K562 (cell line): ENCODE results near the gene CRKL. TPM values are rescaled to one million over a fixed set of nuclear protein-coding genes. Genes with fewer than 3 reads are reported as not detected.

ENCODE experiments used
- ATAC-seq: fragments of 200-7000 bp; cut with Tn5 transposase; 3 replicates; pipeline ENCODE4 v1.9.1; 2020; ENCODE audit warnings: moderate library complexity
- BruUV-seq: library from RNA; stranded (reverse); fragments of 400-500 nt; replicated peaks from 2 replicates; lab custom pipeline; 2021; lab: Mats Ljungman, UMichigan
- CTCF ChIA-PET: fragments of 300-600 bp; formaldehyde crosslinking; extraction: SDS; loops from one replicate; lab custom pipeline; 2021; ENCODE audit warnings: low intra/inter-chr PET ratio; lab: Yijun Ruan, JAX
- POLR2A ChIA-PET: fragments of 300-600, 350-650 bp; sonication (Branson Sonifier 250); formaldehyde crosslinking; extraction: SDS; loops from one replicate; lab custom pipeline; 2021; ENCODE audit warnings: antibody characterized with exemption, inconsistent platforms; lab: Yijun Ruan, JAX
- DNase-seq, 4 experiments: peaks; one replicate each; pipeline versions ENCODE4 v3.0.0 to v3.0.0-alpha.2; 2011 to 2018; ENCODE audit warnings: low spot score in 3 of 4, mixed read lengths in 3 of 4; ENCODE audit errors: extremely low read depth in 1 of 4
- FAIRE-seq: peaks from 2 replicates; lab custom pipeline; 2011; peaks lifted over from hg19 to GRCh38; lab: Jason Lieb, UNC
- H2AFZ ChIP-seq: 2 replicates; pipeline ENCODE4 v1.6.0; 2011; ENCODE audit warnings: low read depth, low read length, control low read depth, inconsistent platforms
- H3K27ac ChIP-seq: fragments of 200-600 bp; 3 replicates; pipeline ENCODE4 v1.8.0; 2011; ENCODE audit warnings: low read depth, mild to moderate bottlenecking, control low read depth, inconsistent platforms, low read length, moderate library complexity, mixed read lengths; ENCODE audit errors: extremely low read depth
- H3K27me3 ChIP-seq, 2 experiments: fragments of 300-600 bp in 1 of 2; 2 replicates in 1 of 2; 3 replicates in 1 of 2; pipeline versions ENCODE4 v1.6.0 to v1.8.0; 2011; ENCODE audit warnings: inconsistent platforms in 2 of 2, low read length in 2 of 2, mild to moderate bottlenecking in 1 of 2, mixed read lengths in 1 of 2, moderate library complexity in 1 of 2; ENCODE audit not compliant: control insufficient read depth in 2 of 2, insufficient read depth in 2 of 2
- H3K36me3 ChIP-seq: fragments of 300-600 bp; 3 replicates; pipeline ENCODE4 v1.8.0; 2011; ENCODE audit warnings: mild to moderate bottlenecking, low read length, inconsistent platforms; ENCODE audit not compliant: control insufficient read depth, insufficient read depth
- H3K4me1 ChIP-seq, 2 experiments: fragments of 200-600 bp in 1 of 2; replicated peaks in 1 of 2; 2 replicates in 1 of 2; 3 replicates in 1 of 2; pipeline versions ENCODE4 v1.5.1 to v1.8.0; 2011; ENCODE audit warnings: inconsistent platforms in 2 of 2, low read length in 2 of 2, mild to moderate bottlenecking in 1 of 2, mixed read lengths in 1 of 2, moderate library complexity in 1 of 2; ENCODE audit not compliant: control insufficient read depth in 2 of 2, insufficient read depth in 2 of 2
- H3K4me2 ChIP-seq: 2 replicates; pipeline ENCODE4 v1.6.1; 2011; ENCODE audit warnings: low read length, control low read depth, inconsistent platforms, mixed read lengths; ENCODE audit not compliant: insufficient read depth
- H3K4me3 ChIP-seq: fragments of 200-600 bp; sonication (generic), shearing (Covaris generic); 2 replicates; pipeline ENCODE4 v1.5.1; 2016; ENCODE audit warnings: control low read depth, inconsistent platforms
- H3K79me2 ChIP-seq: fragments of 200-600 bp; 3 replicates; pipeline ENCODE4 v1.8.0; 2011; ENCODE audit warnings: low read length, inconsistent platforms; ENCODE audit not compliant: control insufficient read depth, insufficient read depth
- H3K9ac ChIP-seq, 2 experiments: 2 replicates each; pipeline versions ENCODE4 v1.6.0 to v1.6.1; 2011; ENCODE audit warnings: low read depth in 2 of 2, low read length in 2 of 2, control low read depth in 1 of 2, inconsistent platforms in 1 of 2, mild to moderate bottlenecking in 1 of 2, mixed read lengths in 1 of 2; ENCODE audit not compliant: insufficient read depth in 1 of 2
- H3K9me1 ChIP-seq: one replicate; pipeline ENCODE4 v1.6.0; 2011; ENCODE audit warnings: inconsistent platforms, mild to moderate bottlenecking, low read length, moderate library complexity; ENCODE audit not compliant: control insufficient read depth, insufficient read depth
- H3K9me3 ChIP-seq: replicated peaks from 2 replicates; pipeline ENCODE4 v1.5.1; 2011; ENCODE audit warnings: low read depth, low read length, inconsistent platforms; ENCODE audit not compliant: control insufficient read depth, insufficient read depth
- H4K20me1 ChIP-seq: replicated peaks from 2 replicates; pipeline ENCODE4 v1.6.1; 2011; ENCODE audit warnings: low read length, inconsistent platforms, mixed read lengths; ENCODE audit not compliant: control insufficient read depth, insufficient read depth
- ATF3 ChIP-seq, 2 experiments: fragments of 450-650 bp in 1 of 2; sonication (generic) in 1 of 2; formaldehyde crosslinking in 1 of 2; IDR thresholded peaks in 1 of 2; conservative IDR thresholded peaks in 1 of 2; 2 replicates each; pipeline versions ENCODE4 v1.6.1 to v1.8.1; 2016 to 2023; ENCODE audit warnings: mild to moderate bottlenecking in 2 of 2, moderate library complexity in 2 of 2, inconsistent platforms in 1 of 2, missing genetic modification reagents in 1 of 2
- FOSL1 ChIP-seq: fragments of 200-800 bp; sonication (Bioruptor generic); conservative IDR thresholded peaks from 2 replicates; pipeline ENCODE4 v1.6.1; 2016; ENCODE audit warnings: missing genetic modification characterization, missing compliant biosample characterization
- REST ChIP-seq, 2 experiments: fragments of 450-650 bp; formaldehyde crosslinking in 1 of 2; IDR thresholded peaks; 2 replicates each; pipeline versions ENCODE4 v1.4.0 to v1.6.1; 2014 to 2020; ENCODE audit warnings: mild to moderate bottlenecking in 2 of 2, borderline replicate concordance in 1 of 2, low read depth in 1 of 2
- SAP30 ChIP-seq: fragments of 200-600 bp; sonication (generic); IDR thresholded peaks from 2 replicates; pipeline ENCODE4 v1.6.1; 2012; ENCODE audit warnings: borderline replicate concordance, low read depth, mild to moderate bottlenecking, moderate library complexity, low read length, control low read depth, inconsistent platforms; ENCODE audit not compliant: insufficient read depth, poor library complexity, severe bottlenecking
- ZBTB17 ChIP-seq: fragments of 450-650 bp; formaldehyde crosslinking; IDR thresholded peaks from 2 replicates; pipeline ENCODE4 v1.4.0; 2020; ENCODE audit warnings: mild to moderate bottlenecking
- WGBS: fragments of 100-300 bp; shearing (Covaris generic); methylation state at CpG from one replicate; pipeline ENCODE4 v1.1.6; 2016; ENCODE audit warnings: low coverage, mixed read lengths; ENCODE audit not compliant: insufficient coverage; ENCODE audit errors: missing lambda C conversion rate; 5-methylcytosine and 5-hydroxymethylcytosine counted together
- in situ Hi-C: fragments of 300-500 bp; cut with MboI; formaldehyde crosslinking; loops from 4 replicates; pipeline ENCODE4 v1.15.0; 2018; ENCODE audit warnings: inconsistent platforms, mixed read lengths
- intact Hi-C: fragments of 100-400 bp; cut with micrococcal nuclease; formaldehyde crosslinking; loops from 2 replicates; pipeline ENCODE4 v1.14.2; 2022
- polyA plus RNA-seq, 8 experiments: library from polyadenylated mRNA; depleted of rRNA in 4 of 8; stranded (reverse) in 5 of 8; unstranded in 3 of 8; fragments of >200 nt; fragmentation: Nextera tagmentation in 2 of 8; fragmentation: Illumina TruSeq in 1 of 8; extraction: Ambion mirVana in 2 of 8; extraction: Trizol in 1 of 8; gene quantifications; 2 replicates each; pipeline versions ENCODE4 v1.2.1 to v1.2.3, GENCODE V29; 2011 to 2014; ENCODE audit warnings: inconsistent platforms in 1 of 8, missing spikeins in 1 of 8
- total RNA-seq, 7 experiments: library from RNA; depleted of rRNA in 6 of 7; stranded (reverse); fragments of >200 nt in 6 of 7; fragmentation: Illumina TruSeq in 2 of 7; extraction: Trizol in 2 of 7; gene quantifications; 2 replicates each; pipeline versions ENCODE4 v1.2.1 to v1.2.3, GENCODE V29; 2011 to 2021; ENCODE audit warnings: low replicate concordance in 1 of 7
- TF ChIP-seq, protein P1 (sequence below), 2 experiments: fragments of 450-650 bp; conservative IDR thresholded peaks; 2 replicates each; pipeline ENCODE4 v1.6.1; 2017; ENCODE audit warnings: mild to moderate bottlenecking in 2 of 2, moderate library complexity in 2 of 2

Gene CRKL
- total and polyA plus RNA-seq, 9 of the 15 experiments (the other 6 are each of a cell fraction or from before 2014, with no cell fraction given) = 100 to 263 (median 124) TPM

- H3K27me3 ChIP-seq = no peaks in the 10 kb centered on the region
- peaks cover 13% of the 10 kb centered on the region for H3K9me1 ChIP-seq
- peaks cover 14% of the 10 kb centered on the region; the same call in 1 of the 2 replicates for H4K20me1 ChIP-seq
- no peak for DNase-seq
- H2AFZ ChIP-seq = no peak overlapping the region
- intact Hi-C loops = no loop called here
- no peak overlapping the region for H3K4me3 ChIP-seq
- POLR2A ChIA-PET = interaction anchor here (0.6 to 17.9 kb wide), 12 partner anchors 9 to 386 kb away, joined by 3 to 451 read pairs (median 4); partner anchors contain the start of genes AIFM3, LZTR1, P2RX6 and THAP7
- no peak for FAIRE-seq
- 77% methylated on average over 21 of the region's 21 CpGs for WGBS
- no peak overlapping the region for H3K4me2 ChIP-seq
- in situ Hi-C loops = no loop called here
- H3K27ac ChIP-seq = no peak overlapping the region
- no peaks in the 10 kb centered on the region for H3K79me2 ChIP-seq
- H3K9ac ChIP-seq = peak overlapping the region in 1 of 2 experiments; percentile 57; a peak in 2 of 4 replicates
- H3K36me3 ChIP-seq = peaks cover 92% of the 10 kb centered on the region
- CTCF ChIA-PET = no interaction called here
- no TSS peak for BruUV-seq
- H3K9me3 ChIP-seq = no peaks in the 10 kb centered on the region
- no peak for ATAC-seq
- peaks cover 0 to 60% of the 10 kb centered on the region in 2 experiments; a peak in 2 of 5 replicates for H3K4me1 ChIP-seq
- TF ChIP-seq REST (IDR thresholded peaks at IDR 0.05; ENCODE audit: borderline replicate concordance) (no peak), REST (CRISPR knock-in tag; IDR thresholded peaks at IDR 0.05; ENCODE audit: low read depth) (0 out of 2 replicates have a peak, but pooled peaks have one; percentile 47), ATF3 (IDR thresholded peaks at IDR 0.05) (no peak), ATF3 (CRISPR knock-in tag; conservative IDR thresholded peaks at IDR 0.05) (no peak), ZBTB17 (CRISPR knock-in tag) (0 out of 2 replicates have a peak, but pooled peaks have one; percentile 55), FOSL1 (tag) (no peak), SAP30 (peak; percentile 9)
- TF ChIP-seq, protein P1, sequence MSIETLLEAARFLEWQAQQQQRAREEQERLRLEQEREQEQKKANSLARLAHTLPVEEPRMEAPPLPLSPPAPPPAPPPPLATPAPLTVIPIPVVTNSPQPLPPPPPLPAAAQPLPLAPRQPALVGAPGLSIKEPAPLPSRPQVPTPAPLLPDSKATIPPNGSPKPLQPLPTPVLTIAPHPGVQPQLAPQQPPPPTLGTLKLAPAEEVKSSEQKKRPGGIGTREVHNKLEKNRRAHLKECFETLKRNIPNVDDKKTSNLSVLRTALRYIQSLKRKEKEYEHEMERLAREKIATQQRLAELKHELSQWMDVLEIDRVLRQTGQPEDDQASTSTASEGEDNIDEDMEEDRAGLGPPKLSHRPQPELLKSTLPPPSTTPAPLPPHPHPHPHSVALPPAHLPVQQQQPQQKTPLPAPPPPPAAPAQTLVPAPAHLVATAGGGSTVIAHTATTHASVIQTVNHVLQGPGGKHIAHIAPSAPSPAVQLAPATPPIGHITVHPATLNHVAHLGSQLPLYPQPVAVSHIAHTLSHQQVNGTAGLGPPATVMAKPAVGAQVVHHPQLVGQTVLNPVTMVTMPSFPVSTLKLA (conservative IDR thresholded peaks at IDR 0.05) = no peak
These were observed 73.3 kb downstream of the CRKL start for GRCh38 chr22:20990184-20991180.
